ENCODE results near the gene DNM2. TPM values are rescaled to one million over a fixed set of nuclear protein-coding genes. Genes with fewer than 3 reads are reported as not detected.
A peak's percentile ranks its signal among the peaks of the same experiment; 100 is the strongest.

The DNM2 gene
- total RNA-seq, 1 experiment from 2014 or later = 125 TPM

- in situ Hi-C loops (cut with HindIII; ENCODE audit: low pct_unique_long_range_greater_than_20kb, low sequenced_read_pairs) (no loop called here), intact Hi-C loops (cut with micrococcal nuclease; ENCODE audit: unreplicated experiment) (no loop called here)
- no peak overlapping the region for H3K4me3 ChIP-seq (ENCODE audit: low read depth in 2 of 2, low read length in 2 of 2)
- peaks cover 13% of the 10 kb centered on the region for H3K36me3 ChIP-seq (ENCODE audit: control insufficient read depth, insufficient read depth, low read length)
- CTCF ChIA-PET = no interaction called here
- no peaks in the 10 kb centered on the region for H3K9me3 ChIP-seq (ENCODE audit: control insufficient read depth, insufficient read depth, low read depth, low read length)
- H3K27ac ChIP-seq (ENCODE audit: low read length) = no peak overlapping the region
- TF ChIP-seq SIN3A (IDR thresholded peaks at IDR 0.05; ENCODE audit: borderline replicate concordance, insufficient read depth, low read depth, low read length) (no peak), POLR2AphosphoS5 (IDR thresholded peaks at IDR 0.05; ENCODE audit: low read depth, low read length) (no peak), TCF7L2 (IDR thresholded peaks at IDR 0.05; ENCODE audit: low read depth, low read length) (no peak), REST (IDR thresholded peaks at IDR 0.05; ENCODE audit: insufficient read depth in 1 of 2, low read depth in 2 of 2, low read length in 1 of 2) (no peak), CTCF (IDR thresholded peaks at IDR 0.05) (no peak)
- DNase-seq (ENCODE audit: low read depth, low spot score) = no peak
- ATAC-seq = no peak
- H3K27me3 ChIP-seq (ENCODE audit: control insufficient read depth, insufficient read depth, low read length) = no peaks in the 10 kb centered on the region
- TSS peak; percentile 69 for BruUV-seq (replicated peaks)
- POLR2A ChIA-PET = no interaction called here
- no peaks in the 10 kb centered on the region for H3K4me1 ChIP-seq (ENCODE audit: control insufficient read depth, insufficient read depth, low read length)
Measured at GRCh38 chr19:10685210-10685609, 32.7 kb upstream of the DNM2 start.

GRCh38 chr19:10686193-10686592, 31.7 kb upstream of the DNM2 start:
- Histone ChIP-seq H3K27ac (ENCODE audit: low read length) (no peak overlapping the region), H3K4me1 (ENCODE audit: control insufficient read depth, insufficient read depth, low read length) (no peaks in the 10 kb centered on the region), H3K4me3 (ENCODE audit: low read depth in 2 of 2, low read length in 2 of 2) (no peak overlapping the region), H3K27me3 (ENCODE audit: control insufficient read depth, insufficient read depth, low read length) (no peaks in the 10 kb centered on the region), H3K9me3 (ENCODE audit: control insufficient read depth, insufficient read depth, low read depth, low read length) (no peaks in the 10 kb centered on the region), H3K36me3 (ENCODE audit: control insufficient read depth, insufficient read depth, low read length) (peaks cover 10% of the 10 kb centered on the region)
- TF ChIP-seq CTCF (IDR thresholded peaks at IDR 0.05) = no peak
- 0 out of 2 replicates have a peak, but pooled peaks have one; percentile 17 for TF ChIP-seq POLR2AphosphoS5 (IDR thresholded peaks at IDR 0.05; ENCODE audit: low read depth, low read length)
- in situ Hi-C loops (cut with HindIII; ENCODE audit: low pct_unique_long_range_greater_than_20kb, low sequenced_read_pairs) (no loop called here), intact Hi-C loops (cut with micrococcal nuclease; ENCODE audit: unreplicated experiment) (no loop called here)
- ATAC-seq (no peak), DNase-seq (ENCODE audit: low read depth, low spot score) (no peak)
- BruUV-seq (replicated peaks) = no TSS peak
- ChIA-PET POLR2A (no interaction called here), CTCF (no interaction called here)
